Neural crest cell (in vitro differentiated cells): Measurements from ENCODE around the gene GOLGA8A. TPM values are rescaled to one million over a fixed set of nuclear protein-coding genes. Genes with fewer than 3 reads are reported as not detected.
"Not testable (repeated sequence)": the region's sequence is repeated elsewhere in the genome, so short reads cannot be mapped to it uniquely, and the experiment has no call there.

Experiments used
- DNase-seq: peaks from one replicate; pipeline ENCODE4 v3.0.0; 2021; ENCODE audit warnings: low read depth, mixed read lengths, low spot score
- H3K27ac Mint-ChIP-seq: one replicate; pipeline ENCODE4 v1.8.0; 2021; ENCODE audit warnings: mild to moderate bottlenecking, mixed read lengths; ENCODE audit not compliant: unreplicated experiment
- H3K27me3 Mint-ChIP-seq: 2 replicates; pipeline ENCODE4 v1.8.0; 2021; ENCODE audit warnings: low read depth, mild to moderate bottlenecking, mixed read lengths
- H3K36me3 Mint-ChIP-seq: 2 replicates; pipeline ENCODE4 v1.8.0; 2021; ENCODE audit warnings: low read depth, mild to moderate bottlenecking, mixed read lengths
- H3K4me1 Mint-ChIP-seq: 2 replicates; pipeline ENCODE4 v1.8.0; 2021; ENCODE audit warnings: mixed read lengths
- H3K4me3 Mint-ChIP-seq: one replicate; pipeline ENCODE4 v1.8.0; 2021; ENCODE audit warnings: mild to moderate bottlenecking, mixed read lengths
- H3K9me3 Mint-ChIP-seq: 2 replicates; pipeline ENCODE4 v1.8.0; 2021; ENCODE audit warnings: mixed read lengths
- total RNA-seq: library from RNA; stranded (reverse); gene quantifications from 2 replicates; pipeline ENCODE4 v1.2.1, GENCODE V29; 2021
- TF ChIP-seq, protein P1 (sequence below): fragments of 200-600 bp; sonication (generic); conservative IDR thresholded peaks from 2 replicates; pipeline ENCODE4 v1.5.0; 2021; ENCODE audit warnings: antibody characterized with exemption, mild to moderate bottlenecking

GOLGA8A gene
- total RNA-seq, 1 donor from 2014 or later = 93.4 TPM

DNA sequence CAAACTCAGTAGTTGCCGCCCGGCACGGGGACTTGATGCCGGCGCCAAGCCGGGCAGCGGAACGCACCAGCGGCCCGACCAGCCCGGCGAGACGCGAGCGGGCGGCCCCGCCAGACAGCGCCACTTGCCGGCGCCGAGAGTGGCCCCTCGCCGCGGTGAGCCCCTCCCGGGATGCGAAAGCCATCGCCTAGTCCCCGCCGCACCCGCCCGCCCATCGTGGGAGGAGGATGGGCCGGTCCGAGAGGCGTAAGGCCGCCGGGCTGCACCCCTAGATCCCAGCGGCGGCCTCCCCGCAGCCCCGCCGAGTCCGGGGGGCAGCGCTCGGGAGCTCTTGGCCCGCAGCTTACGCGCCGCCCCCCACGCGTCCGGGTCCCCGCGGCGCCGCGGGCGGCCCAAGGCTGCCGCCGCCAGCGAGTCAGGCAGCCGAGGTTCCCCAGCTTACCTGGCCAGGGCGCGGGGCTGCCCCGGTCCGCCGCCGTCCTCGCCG, 609 bp downstream of the GOLGA8A start:
- Mint-ChIP-seq H3K27ac (no peak overlapping the region), H3K36me3 (peaks cover 9% of the 10 kb centered on the region), H3K27me3 (peaks cover 29% of the 10 kb centered on the region), H3K9me3 (no peaks in the 10 kb centered on the region), H3K4me1 (peaks cover 5% of the 10 kb centered on the region), H3K4me3 (peak overlapping the region; percentile 89)
- TF ChIP-seq, protein P1, sequence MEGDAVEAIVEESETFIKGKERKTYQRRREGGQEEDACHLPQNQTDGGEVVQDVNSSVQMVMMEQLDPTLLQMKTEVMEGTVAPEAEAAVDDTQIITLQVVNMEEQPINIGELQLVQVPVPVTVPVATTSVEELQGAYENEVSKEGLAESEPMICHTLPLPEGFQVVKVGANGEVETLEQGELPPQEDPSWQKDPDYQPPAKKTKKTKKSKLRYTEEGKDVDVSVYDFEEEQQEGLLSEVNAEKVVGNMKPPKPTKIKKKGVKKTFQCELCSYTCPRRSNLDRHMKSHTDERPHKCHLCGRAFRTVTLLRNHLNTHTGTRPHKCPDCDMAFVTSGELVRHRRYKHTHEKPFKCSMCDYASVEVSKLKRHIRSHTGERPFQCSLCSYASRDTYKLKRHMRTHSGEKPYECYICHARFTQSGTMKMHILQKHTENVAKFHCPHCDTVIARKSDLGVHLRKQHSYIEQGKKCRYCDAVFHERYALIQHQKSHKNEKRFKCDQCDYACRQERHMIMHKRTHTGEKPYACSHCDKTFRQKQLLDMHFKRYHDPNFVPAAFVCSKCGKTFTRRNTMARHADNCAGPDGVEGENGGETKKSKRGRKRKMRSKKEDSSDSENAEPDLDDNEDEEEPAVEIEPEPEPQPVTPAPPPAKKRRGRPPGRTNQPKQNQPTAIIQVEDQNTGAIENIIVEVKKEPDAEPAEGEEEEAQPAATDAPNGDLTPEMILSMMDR = no peak
- DNase-seq = peak; percentile 36

DNA sequence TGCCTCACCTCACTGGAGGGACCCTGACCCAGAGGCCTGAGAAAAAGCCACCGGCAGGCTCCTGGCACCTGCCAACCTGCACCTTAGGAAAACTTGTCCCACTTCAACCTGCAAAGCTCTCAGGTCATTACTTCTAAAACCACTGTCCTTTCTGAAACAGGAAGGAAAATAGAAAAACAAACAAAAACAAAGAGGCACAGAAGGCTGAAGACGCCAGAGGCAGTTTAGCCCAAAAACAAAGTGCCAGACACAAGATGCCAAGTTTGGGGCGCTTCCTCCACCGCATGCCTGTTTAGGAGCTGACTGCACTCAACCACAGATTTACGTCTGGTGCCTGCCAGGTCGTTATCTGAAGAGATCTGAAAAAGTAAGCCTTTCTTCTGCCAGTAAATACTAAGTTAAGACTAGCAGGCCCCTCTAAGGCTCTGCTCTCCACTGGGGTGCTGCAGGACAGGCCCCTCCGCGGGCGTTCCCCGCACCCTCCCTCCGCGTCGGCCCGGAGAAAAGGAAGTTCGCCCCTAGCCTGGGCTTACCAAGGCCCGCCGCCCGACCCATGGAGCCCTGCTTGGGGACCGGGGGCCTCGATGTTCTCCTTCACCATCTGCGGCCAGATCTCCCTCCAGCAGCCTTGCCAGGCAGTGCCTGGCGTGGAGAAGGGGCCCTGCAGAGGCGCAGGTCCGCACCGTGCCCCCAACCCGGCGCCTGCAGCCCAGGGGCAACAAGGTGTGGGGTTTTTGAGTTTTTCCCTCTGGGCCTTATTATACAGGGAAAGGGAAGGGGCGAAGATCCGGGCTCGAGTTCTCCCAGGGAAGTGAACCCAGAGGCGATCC, 1.3 kb downstream of the GOLGA8A start:
- H3K4me3 Mint-ChIP-seq = peak overlapping the region; percentile 89
- DNase-seq = peak; percentile 5

DNA sequence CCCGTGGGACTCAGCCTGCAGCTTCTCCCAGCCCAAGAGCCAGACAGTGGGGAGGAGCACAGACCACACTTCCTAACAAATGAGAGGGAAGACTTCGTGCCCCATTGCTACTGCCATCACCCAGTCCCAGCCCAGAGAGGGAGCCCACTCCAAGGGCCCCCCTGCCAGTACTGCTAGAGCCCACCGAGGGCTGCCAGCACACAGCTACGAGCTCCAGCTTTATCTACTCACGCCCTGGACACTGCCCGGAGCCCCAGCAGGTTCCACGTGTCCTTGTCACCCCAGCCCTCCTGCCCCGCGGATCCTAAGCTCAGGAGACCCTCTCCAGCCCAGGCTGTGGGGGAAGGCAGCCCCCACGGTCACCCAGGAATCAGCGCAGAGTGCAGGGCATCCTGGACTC, 1.9 kb downstream of the GOLGA8A start:
- Mint-ChIP-seq H3K36me3 (peaks cover 10% of the 10 kb centered on the region), H3K27me3 (peaks cover 19% of the 10 kb centered on the region), H3K9me3 (no peaks in the 10 kb centered on the region), H3K4me3 (peak overlapping the region; percentile 89), H3K4me1 (peaks cover 5% of the 10 kb centered on the region), H3K27ac (no peak overlapping the region)
- no peak for DNase-seq
- TF ChIP-seq, protein P1 = no peak

More for the DNA sequence above, 1.3 kb downstream of the GOLGA8A start:
- TF ChIP-seq, protein P1 = no peak
- H3K9me3 Mint-ChIP-seq = no peaks in the 10 kb centered on the region
- no peak overlapping the region for H3K27ac Mint-ChIP-seq
- peaks cover 10% of the 10 kb centered on the region for H3K36me3 Mint-ChIP-seq
- peaks cover 5% of the 10 kb centered on the region for H3K4me1 Mint-ChIP-seq
- H3K27me3 Mint-ChIP-seq = peaks cover 23% of the 10 kb centered on the region

DNA sequence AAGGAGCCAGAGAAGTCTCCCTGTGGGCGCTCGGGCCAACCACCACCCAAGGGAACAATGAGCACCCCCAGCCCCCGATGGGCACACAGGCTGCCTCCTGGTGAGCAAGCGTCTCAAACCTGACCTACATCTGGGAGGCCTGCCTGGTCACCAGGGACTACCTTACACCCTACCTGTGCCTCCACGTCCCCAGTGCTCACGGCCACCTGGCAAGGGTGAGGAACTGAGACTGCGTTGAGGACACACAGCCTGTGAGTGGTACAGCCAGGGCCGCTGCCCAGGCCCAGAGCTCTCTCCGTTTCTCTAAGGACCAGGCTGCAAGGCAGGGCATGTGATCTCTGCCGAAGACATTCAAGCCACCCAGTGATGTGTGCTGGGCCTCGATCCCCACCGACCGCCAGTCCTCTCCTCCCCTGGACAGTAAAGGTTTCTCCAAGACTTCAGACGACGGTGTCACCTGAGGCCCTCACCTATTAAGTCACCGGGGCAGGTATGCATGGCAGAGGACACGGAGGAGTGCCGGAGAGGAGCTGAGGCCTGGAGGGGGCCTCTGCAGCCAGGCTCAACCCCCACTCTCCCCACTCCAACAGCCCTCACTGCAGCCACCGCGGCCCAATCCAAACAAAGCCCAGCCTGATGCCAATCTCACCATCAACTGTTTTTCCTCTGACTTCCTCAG, 2.8 kb downstream of the GOLGA8A start:
- TF ChIP-seq, protein P1 = no peak
- Mint-ChIP-seq H3K27ac (no peak overlapping the region), H3K4me3 (peak overlapping the region; percentile 89), H3K4me1 (peaks cover 5% of the 10 kb centered on the region), H3K36me3 (peaks cover 10% of the 10 kb centered on the region), H3K9me3 (no peaks in the 10 kb centered on the region), H3K27me3 (peaks cover 15% of the 10 kb centered on the region)
- DNase-seq = no peak

DNA sequence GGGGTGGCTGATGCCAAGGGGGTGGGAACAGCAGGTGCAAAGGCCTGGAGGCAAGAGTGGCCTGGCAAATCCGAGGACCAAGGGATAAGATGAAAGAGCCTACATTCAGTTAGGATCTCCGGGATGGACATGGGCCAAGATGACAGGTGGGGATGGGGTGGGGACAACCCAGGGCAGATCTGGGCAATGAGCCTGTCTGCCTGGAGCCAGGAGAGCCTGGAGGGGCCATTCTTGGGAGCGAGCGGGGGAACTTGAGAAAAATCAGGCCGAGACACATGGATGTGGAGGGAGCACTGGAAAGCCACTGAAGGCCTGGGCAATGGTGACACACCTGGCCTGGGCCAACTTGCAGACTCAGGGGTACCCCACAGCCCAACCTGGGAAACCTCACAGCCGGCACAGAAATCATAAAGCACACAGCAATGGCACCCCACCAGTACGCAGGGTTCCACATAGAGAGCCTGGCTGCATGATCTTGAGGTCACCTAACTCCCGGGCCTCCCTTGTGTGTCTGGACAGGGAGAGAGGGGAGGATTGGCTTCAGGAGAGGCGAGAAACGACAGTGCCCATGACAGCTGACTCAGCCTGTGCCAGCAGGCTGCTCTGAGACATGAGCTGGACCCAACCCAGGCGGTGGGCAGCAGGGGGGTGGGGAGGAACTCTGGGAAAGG, 3.5 kb downstream of the GOLGA8A start:
- not testable (repeated sequence) for H3K9me3 Mint-ChIP-seq, H3K27ac Mint-ChIP-seq, H3K36me3 Mint-ChIP-seq, H3K4me1 Mint-ChIP-seq, DNase-seq
- peak overlapping the region; percentile 38 for H3K4me3 Mint-ChIP-seq
- peaks cover 14% of the 10 kb centered on the region for H3K27me3 Mint-ChIP-seq

DNA sequence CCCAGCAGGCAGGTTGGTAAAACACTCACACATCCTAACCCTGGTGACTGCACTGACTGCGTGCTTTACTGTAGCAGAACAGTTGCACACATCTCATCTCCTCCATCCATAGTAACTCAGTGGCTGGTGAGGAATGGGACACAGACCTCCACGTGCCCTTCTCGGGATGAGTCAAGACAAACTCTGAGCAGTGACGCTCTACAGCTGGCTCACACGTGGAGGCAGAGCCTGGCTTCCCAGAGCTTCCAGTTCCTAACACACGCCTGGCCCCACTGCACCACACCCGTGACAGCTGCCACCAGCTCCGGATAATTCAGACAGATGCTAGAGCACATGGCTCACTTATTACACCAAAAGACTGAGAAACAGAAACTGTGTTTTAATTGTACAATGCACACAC, 7.0 kb downstream of the GOLGA8A start:
- not testable (repeated sequence) for H3K36me3 Mint-ChIP-seq, H3K27ac Mint-ChIP-seq, DNase-seq, H3K27me3 Mint-ChIP-seq, H3K4me1 Mint-ChIP-seq, H3K4me3 Mint-ChIP-seq, H3K9me3 Mint-ChIP-seq

DNA sequence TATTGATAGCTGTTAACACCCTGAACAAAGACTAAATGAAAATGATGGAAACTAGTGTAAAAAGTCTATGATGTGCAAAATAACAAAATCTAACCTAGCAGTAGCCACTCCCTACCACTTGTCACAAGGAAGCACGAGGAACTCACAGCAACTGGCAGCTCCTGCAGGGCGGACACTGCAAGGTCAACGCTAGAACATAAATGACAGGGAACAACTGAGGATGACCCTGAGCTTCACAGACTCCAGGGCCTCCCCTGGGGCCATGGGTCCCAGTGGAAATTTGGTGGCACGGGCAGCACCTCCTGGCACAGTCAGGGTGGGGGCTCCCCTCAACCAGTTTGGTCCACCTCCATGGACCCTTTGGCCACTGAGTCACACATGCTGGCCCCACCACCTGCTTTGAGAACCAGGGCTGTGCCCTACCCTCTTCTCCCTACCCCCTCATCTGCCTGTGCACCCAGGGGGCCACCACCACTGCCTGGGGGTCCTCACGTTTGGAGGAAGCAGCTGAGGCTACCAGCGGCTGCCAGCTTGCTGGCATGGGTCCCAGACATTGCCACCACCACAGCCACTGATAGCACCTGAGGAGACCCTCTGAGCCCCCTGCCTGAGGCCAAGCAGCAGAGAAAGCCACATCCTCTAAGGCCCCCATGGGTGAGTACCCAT, 14.1 kb downstream of the GOLGA8A start:
- not testable (repeated sequence) for H3K27me3 Mint-ChIP-seq, DNase-seq, H3K9me3 Mint-ChIP-seq, H3K27ac Mint-ChIP-seq, H3K4me3 Mint-ChIP-seq, H3K36me3 Mint-ChIP-seq, H3K4me1 Mint-ChIP-seq

DNA sequence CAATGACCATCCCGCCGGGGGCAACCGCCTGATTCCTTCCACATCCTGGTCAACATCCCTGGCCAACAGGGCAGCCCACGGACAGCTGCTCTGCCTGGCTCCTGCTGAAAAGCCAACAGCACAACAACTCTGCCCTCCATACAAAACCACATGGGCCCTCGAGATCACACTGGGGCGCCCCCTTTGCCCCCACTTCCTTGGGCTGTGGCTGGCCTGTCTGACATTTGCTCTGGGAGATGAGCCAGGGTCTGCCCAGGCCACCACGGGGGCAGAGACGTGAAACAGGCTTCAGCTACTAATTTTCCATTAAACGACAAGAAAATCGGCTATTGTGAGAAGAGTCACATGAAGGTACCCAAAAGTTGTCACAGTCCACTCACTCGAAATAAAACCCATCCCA, 16.7 kb downstream of the GOLGA8A start:
- H3K4me1 Mint-ChIP-seq, H3K4me3 Mint-ChIP-seq, H3K36me3 Mint-ChIP-seq, DNase-seq, H3K27ac Mint-ChIP-seq, H3K27me3 Mint-ChIP-seq, H3K9me3 Mint-ChIP-seq: not testable (repeated sequence)

DNA sequence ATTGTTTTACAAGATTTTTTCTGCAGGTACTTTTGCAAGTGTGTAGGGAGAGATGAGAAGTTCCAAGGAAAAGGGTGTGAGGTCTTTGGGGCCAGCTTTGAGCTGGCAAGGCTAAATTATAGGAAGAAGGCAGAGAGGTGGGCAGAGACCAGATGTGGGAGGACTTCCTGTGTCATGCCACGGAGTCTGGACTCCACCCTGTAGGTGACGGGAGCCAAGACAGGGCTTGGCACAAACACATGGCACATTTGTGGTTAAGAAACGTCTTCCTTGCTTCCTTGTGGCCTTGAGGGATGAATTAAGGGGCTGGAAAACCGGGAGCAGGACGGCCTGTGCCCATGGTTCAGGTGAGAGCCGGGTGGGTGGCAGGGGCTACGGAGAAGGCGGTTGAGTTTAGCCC, 19.2 kb downstream of the GOLGA8A start:
- H3K9me3 Mint-ChIP-seq, H3K4me1 Mint-ChIP-seq, H3K36me3 Mint-ChIP-seq, H3K27me3 Mint-ChIP-seq, H3K27ac Mint-ChIP-seq, H3K4me3 Mint-ChIP-seq, DNase-seq: not testable (repeated sequence)
